Measurements from ENCODE around the gene HOOK2. TPM values are rescaled to one million over a fixed set of nuclear protein-coding genes. Genes with fewer than 3 reads are reported as not detected.
"Not testable (repeated sequence)": the region's sequence is repeated elsewhere in the genome, so short reads cannot be mapped to it uniquely, and the experiment has no call there.

Gene HOOK2
- 1 to 10 TPM; 1.1 to 7.1 (median 3.3) TPM for polyA plus RNA-seq (ENCODE audit: low read depth in 6 of 6)

DNA sequence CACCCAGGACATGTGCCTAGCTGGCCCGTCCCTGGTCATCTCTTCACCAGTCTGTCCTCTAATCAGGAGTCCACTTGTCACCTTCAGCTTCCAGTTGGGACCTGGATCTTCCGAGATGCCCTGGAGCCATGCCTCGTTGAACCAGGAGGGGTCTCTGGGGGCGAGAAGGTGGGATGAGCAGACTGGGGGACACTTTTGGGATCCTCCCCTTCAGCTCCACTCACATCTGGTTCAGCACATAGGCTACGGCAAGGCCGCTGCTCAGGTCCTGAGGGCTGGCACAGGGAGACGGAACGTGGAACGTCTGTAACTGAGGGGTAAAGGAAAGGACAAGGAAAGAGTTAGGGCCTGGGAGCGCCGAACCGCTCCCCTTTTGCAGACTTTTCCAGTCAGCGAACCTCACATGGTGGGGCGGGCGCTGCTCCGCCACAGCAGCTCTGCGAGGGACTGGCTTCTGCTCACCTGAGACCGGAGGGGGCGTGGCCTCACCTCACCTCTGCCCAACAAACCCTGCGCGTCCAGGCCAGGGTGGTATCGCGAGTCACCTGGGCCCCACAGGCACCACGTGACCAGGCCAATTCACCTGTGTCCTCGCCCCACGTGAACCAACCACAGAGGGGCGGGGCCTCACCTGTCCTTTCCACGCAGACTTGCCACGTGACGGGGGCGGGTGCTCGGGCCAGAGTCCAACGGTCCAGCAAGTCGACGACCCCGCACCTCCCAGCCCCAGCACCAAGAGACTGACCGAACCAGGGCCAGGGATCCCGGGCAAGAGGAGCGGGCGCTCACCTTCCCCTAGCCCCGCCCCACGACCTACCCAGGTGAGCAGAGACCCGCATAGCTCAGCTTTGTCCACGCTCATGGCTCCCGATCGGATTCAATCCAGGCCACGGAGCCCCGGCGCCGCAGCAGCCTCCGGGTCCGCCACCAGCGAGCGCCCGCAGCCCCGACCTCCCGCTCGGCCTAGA is at the start of gene HOOK2:
Gene HOOK2, minus strand, starts transcription at position 965 of the 968 bp plus-strand sequence. Its CDS starts 103 bp downstream, at position 862.
- no peaks in the 10 kb centered on the region for H3K27me3 Mint-ChIP-seq

GRCh38 chr19:12821761-12822160 is 46.4 kb upstream of the HOOK2 start:
- no peak overlapping the region for H3K27ac Mint-ChIP-seq
- peaks cover 0 to 7% (median 0%) of the 10 kb centered on the region in 7 donors for H3K9me3 Mint-ChIP-seq
- H3K27me3 Mint-ChIP-seq: peaks cover 17 to 27% (median 22%) of the 10 kb centered on the region in 3 donors
- ATAC-seq (ENCODE audit: low read depth in 2 of 2) (no peak), DNase-seq (no peak)
- H3K36me3 Mint-ChIP-seq: no peaks in the 10 kb centered on the region
- no peak overlapping the region for H3K4me3 Mint-ChIP-seq
- peaks cover 7 to 13% (median 10%) of the 10 kb centered on the region in 3 donors for H3K4me1 Mint-ChIP-seq

More for the DNA sequence above, at the start of gene HOOK2:
- DNase-seq (no peak), ATAC-seq (ENCODE audit: low read depth in 2 of 2) (no peak)
- peak within 1 kb of the TSS; percentile 71 to 91 (median 83) for H3K4me3 Mint-ChIP-seq
- H3K36me3 Mint-ChIP-seq: no peaks in the 10 kb centered on the region
- no peaks in the 10 kb centered on the region for H3K9me3 Mint-ChIP-seq
- H3K27ac Mint-ChIP-seq: peak within 1 kb of the TSS; percentile 85 to 92 (median 86)
- peaks cover 22 to 42% (median 33%) of the 10 kb centered on the region in 3 donors for H3K4me1 Mint-ChIP-seq

DNA sequence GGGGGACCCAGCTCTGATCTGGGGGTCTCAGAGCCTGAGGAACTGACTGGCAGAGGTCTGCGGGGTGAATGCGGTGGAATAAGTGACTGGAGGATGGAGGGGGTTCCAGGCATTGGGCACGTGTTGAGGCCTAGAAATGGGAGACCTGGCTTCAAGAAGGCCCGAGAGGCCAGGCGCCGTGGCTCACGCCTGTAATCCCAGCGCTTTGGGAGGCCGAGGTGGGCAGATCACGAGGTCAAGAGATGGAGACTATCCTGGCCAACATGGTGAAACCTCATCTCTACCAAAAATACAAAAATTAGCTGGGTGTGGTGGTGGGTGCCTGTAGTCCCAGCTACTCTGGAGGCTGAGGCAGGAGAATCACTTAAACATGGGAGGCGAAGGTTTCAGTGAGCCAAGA is 42.5 kb upstream of the HOOK2 start:
- not testable (repeated sequence) for H3K27ac Mint-ChIP-seq; ATAC-seq (ENCODE audit: low read depth in 2 of 2); DNase-seq; H3K36me3 Mint-ChIP-seq; H3K4me1 Mint-ChIP-seq; H3K9me3 Mint-ChIP-seq; H3K27me3 Mint-ChIP-seq
- peak overlapping the region in 1 of 8 donors; percentile 61 for H3K4me3 Mint-ChIP-seq

DNA sequence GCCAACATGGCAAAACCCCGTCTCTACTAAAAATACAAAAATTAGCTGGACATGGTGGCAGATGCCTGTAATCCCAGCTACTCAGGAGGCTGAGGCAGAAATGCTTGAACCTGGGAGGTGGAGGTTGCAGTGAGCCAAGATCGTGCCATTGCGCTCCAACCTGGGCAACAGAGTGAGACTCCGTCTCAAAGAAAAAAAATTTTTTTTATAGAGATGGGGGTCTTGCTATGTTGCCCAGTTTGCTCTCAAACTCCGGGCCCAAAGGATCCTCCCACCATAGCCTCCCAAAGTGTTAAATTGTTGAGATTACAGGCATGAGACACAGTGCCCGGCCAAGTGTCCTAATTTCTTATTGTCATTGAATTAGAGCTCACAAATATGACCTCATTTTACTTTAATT is 41.8 kb upstream of the HOOK2 start:
- H3K27me3 Mint-ChIP-seq, H3K9me3 Mint-ChIP-seq: not testable (repeated sequence)

GRCh38 chr19:12815088-12815487 is 39.7 kb upstream of the HOOK2 start:
- Mint-ChIP-seq H3K4me1 (no peaks in the 10 kb centered on the region), H3K27ac (no peak overlapping the region), H3K36me3 (peaks cover 5 to 8% of the 10 kb centered on the region in 2 donors), H3K9me3 (no peaks in the 10 kb centered on the region), H3K27me3 (no peaks in the 10 kb centered on the region), H3K4me3 (no peak overlapping the region)
- no peak for DNase-seq
- ATAC-seq (ENCODE audit: low read depth in 2 of 2): no peak

More for the DNA sequence above, 41.8 kb upstream of the HOOK2 start:
- not testable (repeated sequence) for H3K27ac Mint-ChIP-seq; ATAC-seq (ENCODE audit: low read depth in 2 of 2); H3K4me3 Mint-ChIP-seq; DNase-seq; H3K36me3 Mint-ChIP-seq; H3K4me1 Mint-ChIP-seq

DNA sequence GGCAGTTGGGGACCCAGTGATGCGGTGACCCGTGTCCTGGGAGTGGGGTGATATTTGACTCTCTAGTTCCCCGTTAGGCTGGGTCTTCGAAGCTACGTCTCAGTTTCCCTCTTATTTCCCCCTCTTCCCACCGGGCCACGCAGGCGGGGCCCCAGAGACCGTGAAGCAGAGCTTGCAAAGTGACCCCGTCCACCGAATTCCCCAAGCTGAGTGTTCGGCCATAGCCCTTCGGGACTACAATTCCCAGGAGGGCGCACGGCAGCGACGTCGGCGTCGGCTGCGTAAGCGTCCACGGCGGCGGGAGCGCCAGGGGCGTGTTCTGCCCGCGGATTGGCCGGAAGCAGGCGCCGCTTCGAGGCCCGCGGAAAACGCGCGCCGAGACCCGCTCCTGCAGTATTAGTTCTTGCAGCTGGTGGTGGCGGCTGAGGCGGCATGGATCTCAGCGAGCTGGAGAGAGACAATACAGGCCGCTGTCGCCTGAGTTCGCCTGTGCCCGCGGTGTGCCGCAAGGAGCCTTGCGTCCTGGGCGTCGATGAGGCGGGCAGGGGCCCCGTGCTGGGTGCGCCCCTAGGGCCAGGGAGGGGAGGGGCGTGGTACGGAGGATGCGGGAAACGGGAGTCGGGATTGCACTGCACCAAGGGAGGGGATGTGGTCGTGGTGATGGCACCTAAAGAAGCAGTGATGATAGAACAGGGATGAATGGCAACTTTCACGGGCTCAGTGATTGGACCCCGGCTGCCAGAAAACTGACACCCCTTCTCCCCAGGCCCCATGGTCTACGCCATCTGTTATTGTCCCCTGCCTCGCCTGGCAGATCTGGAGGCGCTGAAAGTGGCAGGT is 31.1 kb upstream of the HOOK2 start, which contains the start of gene RNASEH2A:
Gene RNASEH2A, plus strand, starts transcription at position 343 of the 840 bp plus-strand sequence. Its CDS starts 90 bp downstream, at position 433.
- H3K27me3 Mint-ChIP-seq: peaks cover 0 to 7% (median 0%) of the 10 kb centered on the region in 3 donors
- H3K4me3 Mint-ChIP-seq: peak within 1 kb of the TSS; percentile 91 to 98 (median 95)
- peaks cover 0 to 6% of the 10 kb centered on the region in 2 donors for H3K36me3 Mint-ChIP-seq
- no peaks in the 10 kb centered on the region for H3K9me3 Mint-ChIP-seq
- H3K27ac Mint-ChIP-seq: peak within 1 kb of the TSS; percentile 85 to 98 (median 92)
- peak; percentile 87 to 92 for ATAC-seq (ENCODE audit: low read depth in 2 of 2)
- H3K4me1 Mint-ChIP-seq: peaks cover 19 to 31% (median 26%) of the 10 kb centered on the region in 3 donors
- peak; percentile 85 for DNase-seq

- Mint-ChIP-seq H3K36me3 (peaks cover 0 to 6% of the 10 kb centered on the region in 2 donors), H3K4me3 (peak overlapping the region in 6 of 8 donors; percentile 9 to 68 (median 41)), H3K27ac (peak overlapping the region in 2 of 6 donors; percentile 37 to 48), H3K4me1 (peaks cover 27 to 41% (median 28%) of the 10 kb centered on the region in 3 donors), H3K9me3 (no peaks in the 10 kb centered on the region), H3K27me3 (peaks cover 0 to 7% (median 0%) of the 10 kb centered on the region in 3 donors)
- no peak for ATAC-seq (ENCODE audit: low read depth in 2 of 2)
- no peak for DNase-seq
Observed at GRCh38 chr19:12804051-12804450, 28.7 kb upstream of the HOOK2 start.

GRCh38 chr19:12802267-12803106 is 27.1 kb upstream of the HOOK2 start:
- no peaks in the 10 kb centered on the region for H3K36me3 Mint-ChIP-seq
- peak overlapping the region in 3 of 6 donors; percentile 33 to 83 (median 58) for H3K27ac Mint-ChIP-seq
- peaks cover 25 to 39% (median 27%) of the 10 kb centered on the region in 3 donors for H3K4me1 Mint-ChIP-seq
- H3K9me3 Mint-ChIP-seq: no peaks in the 10 kb centered on the region
- peak overlapping the region; percentile 79 to 94 (median 89) for H3K4me3 Mint-ChIP-seq
- H3K27me3 Mint-ChIP-seq: peaks cover 0 to 7% (median 0%) of the 10 kb centered on the region in 3 donors
- ATAC-seq (ENCODE audit: low read depth in 2 of 2): no peak
- DNase-seq: no peak

DNA sequence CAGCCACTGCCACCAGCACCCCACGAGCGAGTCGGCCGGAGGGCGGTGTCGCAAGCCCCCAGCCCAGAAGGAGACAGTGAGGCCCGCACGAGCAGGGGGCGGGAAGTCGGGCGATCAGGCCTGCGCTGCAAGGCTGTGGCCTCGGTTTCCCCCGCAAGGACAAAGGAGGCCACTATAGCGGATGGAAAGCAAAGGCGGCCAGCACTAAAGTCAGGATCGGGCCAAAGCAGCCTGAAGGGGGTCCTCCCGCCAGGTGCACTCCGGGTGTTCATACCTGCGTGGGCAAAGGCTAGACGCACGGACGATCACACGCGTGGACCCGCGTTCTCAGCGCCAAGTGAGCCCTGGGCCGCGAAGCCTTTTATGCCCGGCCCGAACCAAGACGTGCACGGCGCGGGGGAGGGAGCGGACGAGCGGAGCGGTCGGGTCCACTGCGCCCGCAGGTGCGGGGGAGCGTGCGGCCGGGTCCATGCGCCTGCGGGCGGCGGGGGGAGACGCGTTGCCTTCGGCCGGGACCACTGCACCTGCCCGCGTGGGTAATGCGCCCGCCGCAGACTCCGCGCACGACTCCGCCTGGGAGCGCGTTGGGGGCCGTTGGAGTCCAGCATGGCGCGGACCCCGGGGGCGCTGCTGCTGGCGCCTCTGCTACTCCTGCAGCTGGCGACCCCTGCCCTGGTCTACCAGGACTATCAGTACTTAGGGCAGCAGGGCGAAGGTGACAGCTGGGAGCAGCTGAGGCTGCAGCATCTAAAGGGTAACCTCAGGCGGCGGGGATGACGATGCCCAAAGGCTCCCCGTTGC is 26.3 kb upstream of the HOOK2 start, which contains the start of the genes PRDX2 and THSD8:
Gene PRDX2, minus strand, starts transcription at position 335 of the 801 bp plus-strand sequence. CDS start 539 bp downstream, outside the sequence.
Gene THSD8, plus strand, starts transcription at position 604 of the 801 bp plus-strand sequence. Its CDS starts 3 bp downstream, at position 607.
- peak; percentile 65 to 67 for ATAC-seq (ENCODE audit: low read depth in 2 of 2)
- Mint-ChIP-seq H3K36me3 (no peaks in the 10 kb centered on the region), H3K27ac (peak within 1 kb of the TSS in 4 of 6 donors; percentile 7 to 83 (median 57)), H3K4me3 (peak within 1 kb of the TSS; percentile 79 to 94 (median 89)), H3K9me3 (no peaks in the 10 kb centered on the region), H3K4me1 (peaks cover 22 to 34% (median 24%) of the 10 kb centered on the region in 3 donors), H3K27me3 (peaks cover 0 to 7% (median 0%) of the 10 kb centered on the region in 3 donors)
- peak; percentile 63 for DNase-seq

DNA sequence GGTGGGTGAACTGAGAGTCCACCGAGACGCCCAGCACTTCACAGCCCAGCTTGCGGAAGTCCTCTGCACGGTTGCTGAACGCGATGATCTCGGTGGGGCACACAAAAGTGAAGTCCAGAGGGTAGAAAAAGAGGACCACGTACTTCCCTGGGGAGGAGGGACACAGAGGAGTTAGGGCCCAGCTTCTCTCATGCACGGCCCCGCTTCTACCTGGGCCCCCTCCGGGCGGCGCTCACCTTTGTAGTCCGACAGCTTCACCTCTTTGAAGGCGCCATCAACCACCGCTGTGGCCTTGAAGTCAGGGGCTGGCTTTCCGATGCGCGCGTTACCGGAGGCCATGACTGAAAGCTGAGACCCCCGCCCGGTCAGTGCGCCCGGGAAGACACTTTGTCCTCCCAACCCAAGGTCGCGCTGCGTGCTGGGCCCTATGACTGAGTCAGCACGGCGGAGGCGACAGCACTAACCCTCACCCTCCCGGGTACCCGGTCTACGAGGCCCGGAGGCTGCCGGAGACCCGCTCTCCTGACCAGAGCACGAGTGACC is 25.6 kb upstream of the HOOK2 start:
- H3K4me3 Mint-ChIP-seq: peak overlapping the region; percentile 79 to 94 (median 89)
- peaks cover 0 to 7% (median 0%) of the 10 kb centered on the region in 3 donors for H3K27me3 Mint-ChIP-seq
- peaks cover 22 to 34% (median 24%) of the 10 kb centered on the region in 3 donors for H3K4me1 Mint-ChIP-seq
- DNase-seq: no peak
- no peaks in the 10 kb centered on the region for H3K36me3 Mint-ChIP-seq
- no peaks in the 10 kb centered on the region for H3K9me3 Mint-ChIP-seq
- H3K27ac Mint-ChIP-seq: peak overlapping the region in 2 of 6 donors; percentile 7 to 81
- ATAC-seq (ENCODE audit: low read depth in 2 of 2): no peak

DNA sequence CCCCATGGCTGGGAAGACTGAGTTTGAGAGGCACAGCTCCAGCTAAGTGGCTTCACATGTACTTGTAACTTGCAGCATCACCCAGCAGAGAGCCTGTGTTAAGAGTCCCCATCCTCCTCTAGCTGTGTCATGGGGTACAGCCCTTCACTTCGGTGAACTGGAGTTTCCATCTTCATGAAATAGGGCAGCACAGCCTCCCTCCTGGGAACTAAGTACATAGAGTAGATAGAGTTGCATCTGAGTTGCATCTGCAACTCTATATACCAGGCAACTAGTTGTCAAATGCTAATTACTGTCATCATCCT is 25.1 kb upstream of the HOOK2 start:
- Mint-ChIP-seq H3K4me1 (peaks cover 23 to 36% (median 28%) of the 10 kb centered on the region in 3 donors), H3K9me3 (no peaks in the 10 kb centered on the region), H3K27me3 (peaks cover 0 to 7% (median 0%) of the 10 kb centered on the region in 3 donors), H3K36me3 (no peaks in the 10 kb centered on the region), H3K4me3 (peak overlapping the region; percentile 79 to 94 (median 89)), H3K27ac (no peak overlapping the region)
- DNase-seq (no peak), ATAC-seq (ENCODE audit: low read depth in 2 of 2) (no peak)

Data from naive B cell (primary cell).